GM12875 (cell line): ENCODE measurements around the gene FRMD8.

Experiments used
- H3K4me3 ChIP-seq: one replicate; pipeline ENCODE4 v1.5.1; 2011; ENCODE audit warnings: low read depth, low read length, control low read depth
- CTCF ChIP-seq: IDR thresholded peaks from 2 replicates; pipeline ENCODE4 v1.5.1; 2011; ENCODE audit warnings: low read depth, mild to moderate bottlenecking, control low read depth, inconsistent platforms, low read length, moderate library complexity, borderline replicate concordance; ENCODE audit not compliant: insufficient read depth

The FRMD8 gene

GRCh38 chr11:65394125-65394536 is 7.7 kb downstream of the FRMD8 start:
- H3K4me3 ChIP-seq: no peak overlapping the region
- no peak for TF ChIP-seq CTCF

GRCh38 chr11:65395961-65396530 is 9.6 kb downstream of the FRMD8 start:
- H3K4me3 ChIP-seq: no peak overlapping the region

GRCh38 chr11:65396769-65397745 is 10.6 kb downstream of the FRMD8 start:
- TF ChIP-seq CTCF: no peak
- no peak overlapping the region for H3K4me3 ChIP-seq

More at GRCh38 chr11:65395961-65396530, 9.6 kb downstream of the FRMD8 start:
- no peak for TF ChIP-seq CTCF

GRCh38 chr11:65398362-65398910 is 12.0 kb downstream of the FRMD8 start:
- no peak for TF ChIP-seq CTCF
- no peak overlapping the region for H3K4me3 ChIP-seq

GRCh38 chr11:65399249-65399648 is 12.8 kb downstream of the FRMD8 start:
- no peak overlapping the region for H3K4me3 ChIP-seq
- TF ChIP-seq CTCF: no peak

GRCh38 chr11:65399845-65400244 is 13.4 kb downstream of the FRMD8 start:
- no peak overlapping the region for H3K4me3 ChIP-seq
- TF ChIP-seq CTCF: no peak
